Endothelial cell of umbilical vein (primary cell): ENCODE measurements around the gene IL10RA.

ENCODE experiments used
- CTCF ChIP-seq, 2 donors: IDR thresholded peaks; 1 replicate in 1 of 2; 2 replicates in 1 of 2; pipeline ENCODE4 v1.5.1; 2011; ENCODE audit warnings: low read length in 2 of 2, mild to moderate bottlenecking in 2 of 2, moderate library complexity in 2 of 2, control low read depth in 1 of 2, inconsistent platforms in 1 of 2, low read depth in 1 of 2; ENCODE audit not compliant: insufficient read depth in 1 of 2; ENCODE audit errors: extremely low read depth in 1 of 2
- EZH2 ChIP-seq: IDR thresholded peaks from 2 replicates; pipeline ENCODE4 v1.6.1; 2012; ENCODE audit warnings: borderline replicate concordance, low read depth, mild to moderate bottlenecking, moderate library complexity, low read length, inconsistent platforms; ENCODE audit not compliant: severe bottlenecking
- FOS ChIP-seq: IDR thresholded peaks from 2 replicates; pipeline ENCODE4 v1.6.1; 2011; ENCODE audit warnings: mild to moderate bottlenecking, low read length, moderate library complexity, borderline replicate concordance; ENCODE audit not compliant: insufficient read depth
- GATA2 ChIP-seq: IDR thresholded peaks from 2 replicates; pipeline ENCODE4 v1.7.0; 2011; ENCODE audit warnings: low read depth, mild to moderate bottlenecking, moderate library complexity, mixed read lengths, low read length; ENCODE audit not compliant: insufficient read length, insufficient read depth
- JUN ChIP-seq: IDR thresholded peaks from 2 replicates; pipeline ENCODE4 v1.6.1; 2011; ENCODE audit warnings: borderline replicate concordance, low read depth; ENCODE audit not compliant: insufficient read length, insufficient read depth
- MAX ChIP-seq: IDR thresholded peaks from 2 replicates; pipeline ENCODE4 v1.6.1; 2011; ENCODE audit not compliant: insufficient read depth, insufficient read length
- MYC ChIP-seq: IDR thresholded peaks from one replicate; pipeline ENCODE4 v1.6.1; 2011; ENCODE audit warnings: mild to moderate bottlenecking, low read depth, low read length
- POLR2A ChIP-seq: IDR thresholded peaks from 2 replicates; pipeline ENCODE4 v1.6.1; 2012; ENCODE audit warnings: low read depth, mild to moderate bottlenecking, control low read depth, low read length
- POLR2AphosphoS5 ChIP-seq: IDR thresholded peaks from 2 replicates; pipeline ENCODE4 v1.6.1; 2012; ENCODE audit warnings: low read depth, mild to moderate bottlenecking, control low read depth, low read length, moderate library complexity; ENCODE audit not compliant: insufficient read depth

GRCh38 chr11:117984476-117984875, 1.7 kb upstream of the IL10RA start:
- TF ChIP-seq CTCF (IDR thresholded peaks at IDR 0.05; ENCODE audit: extremely low read depth in 1 of 2, insufficient read depth in 1 of 2, low read depth in 1 of 2, low read length in 2 of 2) (no peak), POLR2A (no peak), EZH2 (no peak), POLR2AphosphoS5 (no peak), MYC (no peak), FOS (no peak), MAX (no peak), JUN (no peak), GATA2 (no peak)
